NB4 (cell line): ENCODE measurements around the gene TCERG1L.

Experiments used
- POLR2A ChIP-seq: IDR thresholded peaks from 2 replicates; pipeline ENCODE4 v1.6.1; 2011; ENCODE audit warnings: mild to moderate bottlenecking; ENCODE audit not compliant: insufficient read length; ENCODE audit errors: extremely low read depth
- TF ChIP-seq, protein P1 (sequence below): IDR thresholded peaks from one replicate; pipeline ENCODE4 v1.5.1; 2012; ENCODE audit warnings: low read depth, low read length
- TF ChIP-seq, protein P2 (sequence below): IDR thresholded peaks from 2 replicates; pipeline ENCODE4 v1.6.1; 2011; ENCODE audit warnings: low read depth, low read length

DNA sequence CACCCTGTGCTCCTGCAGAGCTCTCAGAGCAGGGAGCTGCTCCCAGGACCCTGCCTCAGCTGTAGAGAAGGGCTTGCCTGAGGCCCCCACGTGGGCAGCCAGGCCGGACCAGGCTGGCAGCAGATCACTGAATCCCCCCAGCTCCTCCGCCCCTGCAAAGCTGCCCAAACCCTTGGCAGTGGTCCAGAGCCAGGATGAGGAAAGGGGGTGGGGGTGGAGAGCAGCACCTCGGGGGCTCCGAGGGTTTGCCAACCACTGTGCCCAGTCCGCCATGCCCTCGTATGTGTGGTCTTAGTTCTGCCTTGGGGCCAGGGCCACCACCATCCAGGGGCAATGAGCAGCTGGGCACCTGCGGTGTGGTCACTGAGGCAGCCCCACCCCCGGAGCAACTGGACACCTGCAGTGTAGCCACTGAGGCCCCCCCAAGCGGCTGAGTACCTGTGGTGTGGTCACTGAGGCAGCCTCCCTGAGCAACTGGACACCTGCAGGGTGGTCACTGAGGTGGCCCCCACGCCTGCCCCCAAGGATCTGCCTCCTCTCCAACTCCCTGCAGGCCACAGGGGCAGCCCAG lies 90.8 kb downstream of the TCERG1L start:
- no peak for TF ChIP-seq POLR2A
- TF ChIP-seq, protein P1, sequence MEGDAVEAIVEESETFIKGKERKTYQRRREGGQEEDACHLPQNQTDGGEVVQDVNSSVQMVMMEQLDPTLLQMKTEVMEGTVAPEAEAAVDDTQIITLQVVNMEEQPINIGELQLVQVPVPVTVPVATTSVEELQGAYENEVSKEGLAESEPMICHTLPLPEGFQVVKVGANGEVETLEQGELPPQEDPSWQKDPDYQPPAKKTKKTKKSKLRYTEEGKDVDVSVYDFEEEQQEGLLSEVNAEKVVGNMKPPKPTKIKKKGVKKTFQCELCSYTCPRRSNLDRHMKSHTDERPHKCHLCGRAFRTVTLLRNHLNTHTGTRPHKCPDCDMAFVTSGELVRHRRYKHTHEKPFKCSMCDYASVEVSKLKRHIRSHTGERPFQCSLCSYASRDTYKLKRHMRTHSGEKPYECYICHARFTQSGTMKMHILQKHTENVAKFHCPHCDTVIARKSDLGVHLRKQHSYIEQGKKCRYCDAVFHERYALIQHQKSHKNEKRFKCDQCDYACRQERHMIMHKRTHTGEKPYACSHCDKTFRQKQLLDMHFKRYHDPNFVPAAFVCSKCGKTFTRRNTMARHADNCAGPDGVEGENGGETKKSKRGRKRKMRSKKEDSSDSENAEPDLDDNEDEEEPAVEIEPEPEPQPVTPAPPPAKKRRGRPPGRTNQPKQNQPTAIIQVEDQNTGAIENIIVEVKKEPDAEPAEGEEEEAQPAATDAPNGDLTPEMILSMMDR: no peak
- TF ChIP-seq, protein P2, sequence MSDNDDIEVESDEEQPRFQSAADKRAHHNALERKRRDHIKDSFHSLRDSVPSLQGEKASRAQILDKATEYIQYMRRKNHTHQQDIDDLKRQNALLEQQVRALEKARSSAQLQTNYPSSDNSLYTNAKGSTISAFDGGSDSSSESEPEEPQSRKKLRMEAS: no peak
